Measurements from ENCODE around the gene CFAP251.

GRCh38 chr12:121983536-121984210 is 65.3 kb downstream of the CFAP251 start:
- TF ChIP-seq CTCF (IDR thresholded peaks at IDR 0.05) (no peak), POLR2AphosphoS5 (IDR thresholded peaks at IDR 0.05) (no peak)

Measured in stomach (tissue), 4 donors.